HG02981 (cell line): Measurements from ENCODE around the gene BIK.

Source experiments
- ATAC-seq: cut with Tn5 transposase; IDR thresholded peaks from one replicate; pipeline ENCODE4 v1.9.1; 2021; ENCODE audit warnings: mild to moderate bottlenecking, moderate library complexity; ENCODE audit not compliant: unreplicated experiment

The BIK gene, protein sequence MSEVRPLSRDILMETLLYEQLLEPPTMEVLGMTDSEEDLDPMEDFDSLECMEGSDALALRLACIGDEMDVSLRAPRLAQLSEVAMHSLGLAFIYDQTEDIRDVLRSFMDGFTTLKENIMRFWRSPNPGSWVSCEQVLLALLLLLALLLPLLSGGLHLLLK

DNA sequence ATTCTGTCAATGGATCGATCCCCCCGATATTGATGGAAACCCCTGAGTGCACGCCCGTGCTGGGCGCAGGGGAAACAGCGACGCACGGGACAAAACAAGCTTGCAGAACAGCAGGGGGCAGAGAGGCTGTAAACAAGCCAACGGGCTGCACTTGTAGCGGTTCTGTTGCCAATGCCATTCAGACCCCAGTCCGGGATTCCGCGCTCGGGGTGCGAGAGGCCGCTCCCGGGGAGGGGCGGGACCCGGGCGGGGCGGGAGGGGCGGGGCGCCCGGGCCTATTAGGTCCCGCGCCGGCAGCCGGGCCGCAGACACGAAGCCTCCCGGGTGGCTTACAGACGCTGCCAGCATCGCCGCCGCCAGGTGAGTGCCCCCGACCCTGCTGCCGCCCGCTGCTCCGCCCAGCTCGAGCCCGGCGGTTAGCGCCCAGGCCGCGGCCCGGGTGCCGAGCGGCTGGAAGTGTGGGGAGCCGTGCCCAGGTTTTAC lies at the start of gene BIK:
BIK (plus strand) TSS at position 307 of the 483 bp plus-strand sequence. CDS start 13,273 bp downstream, outside the sequence.
- no peak for ATAC-seq

DNA sequence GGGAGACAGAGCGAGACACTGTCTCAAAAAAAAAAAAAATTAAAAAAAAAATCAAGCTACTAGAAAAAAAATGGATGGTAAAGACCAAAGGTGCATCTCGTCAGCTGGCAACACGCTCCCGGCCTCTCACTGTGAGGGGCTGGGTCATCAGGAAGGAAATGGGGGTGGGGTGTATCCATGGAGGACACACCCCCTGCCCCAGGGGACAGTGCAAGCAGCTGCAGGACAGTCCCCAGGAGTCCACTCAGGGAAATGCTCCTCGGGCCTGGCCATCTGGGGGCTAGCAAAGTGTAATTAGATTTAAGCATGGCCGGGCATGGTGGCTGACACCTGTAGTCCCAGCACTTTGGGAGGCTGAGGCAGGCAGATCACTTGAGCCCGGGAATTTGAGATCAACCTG lies 44.4 kb upstream of the BIK start:
- no peak for ATAC-seq

DNA sequence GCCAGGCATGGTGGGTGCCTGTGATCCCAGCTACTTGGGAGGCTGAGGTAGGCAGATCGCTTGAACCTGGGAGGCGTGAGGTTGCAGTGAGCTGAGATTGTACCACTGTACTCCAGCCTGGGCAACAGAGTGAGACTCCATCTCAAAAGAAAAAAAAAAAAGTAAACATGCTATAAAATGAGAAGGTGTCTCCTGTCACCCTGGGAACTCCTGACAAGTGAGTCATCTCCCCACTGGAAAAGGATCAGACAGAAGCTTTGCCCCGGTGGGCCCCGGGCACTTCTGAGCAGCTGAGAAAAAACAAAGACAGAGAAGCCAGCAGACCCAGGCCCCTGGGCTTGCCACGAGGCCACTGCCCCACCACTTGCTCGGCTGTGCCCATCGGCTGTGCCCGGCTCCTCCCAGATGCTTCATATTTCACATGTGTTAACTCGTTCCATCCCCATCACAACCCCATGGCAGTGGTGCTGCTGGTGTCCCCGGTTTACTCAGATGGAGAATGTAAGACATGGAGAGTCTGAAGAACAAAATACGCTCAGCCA lies 43.6 kb upstream of the BIK start:
- ATAC-seq, result no peak

DNA sequence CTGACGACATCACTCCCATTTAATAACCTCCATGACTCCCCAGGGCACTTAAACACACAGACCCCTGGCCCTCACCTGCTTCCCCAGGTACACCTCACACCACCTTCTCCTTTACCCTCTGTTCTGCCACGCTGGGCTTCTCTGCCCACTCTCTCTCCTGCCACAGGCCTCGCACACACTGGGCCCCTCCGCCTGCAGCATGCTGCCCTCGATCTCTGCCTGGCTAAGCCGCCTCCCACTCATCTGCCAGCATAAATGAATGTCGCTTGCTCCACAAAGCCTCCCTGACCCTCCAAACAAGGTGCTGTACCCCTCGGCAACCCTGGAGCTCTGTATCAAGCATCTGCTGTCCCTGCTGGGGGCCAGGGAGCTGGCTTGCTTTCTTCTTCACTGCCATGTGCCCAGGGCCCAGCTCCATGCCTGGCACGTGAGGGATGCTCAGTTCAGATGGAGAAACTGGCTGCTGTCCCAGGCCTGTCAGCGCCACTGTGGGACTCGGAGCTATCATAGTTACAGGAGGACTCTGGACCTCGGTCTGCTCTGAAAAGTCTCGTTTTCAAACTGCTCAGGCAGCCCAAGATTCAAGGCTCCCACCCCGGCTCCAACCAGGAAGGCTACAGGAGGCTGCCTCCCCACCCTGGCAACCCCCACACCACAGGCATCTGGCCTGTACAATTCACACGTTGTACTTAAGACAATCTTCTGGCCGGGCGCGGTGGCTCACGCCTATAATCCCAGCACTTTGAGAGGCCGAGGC lies 33.3 kb upstream of the BIK start:
- no peak for ATAC-seq

DNA sequence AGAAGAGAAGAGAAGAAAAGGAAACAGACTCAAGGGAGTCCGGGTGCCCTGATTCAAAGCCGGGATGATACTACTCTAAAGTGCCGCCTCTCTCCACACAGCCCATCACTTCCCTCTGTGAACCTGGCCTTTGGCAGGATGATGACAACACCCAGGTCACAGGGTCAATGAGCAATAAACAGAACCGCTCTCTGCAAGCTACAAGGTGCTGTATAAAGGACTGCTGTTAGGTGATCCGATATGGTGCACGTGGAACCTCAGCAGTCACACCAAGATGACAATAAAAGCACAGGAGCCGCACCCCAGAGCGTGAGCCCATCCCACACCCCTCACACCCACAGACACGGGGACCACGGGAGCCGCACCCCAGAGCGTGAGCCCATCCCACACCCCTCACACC lies 32.0 kb upstream of the BIK start:
- ATAC-seq, result no peak

DNA sequence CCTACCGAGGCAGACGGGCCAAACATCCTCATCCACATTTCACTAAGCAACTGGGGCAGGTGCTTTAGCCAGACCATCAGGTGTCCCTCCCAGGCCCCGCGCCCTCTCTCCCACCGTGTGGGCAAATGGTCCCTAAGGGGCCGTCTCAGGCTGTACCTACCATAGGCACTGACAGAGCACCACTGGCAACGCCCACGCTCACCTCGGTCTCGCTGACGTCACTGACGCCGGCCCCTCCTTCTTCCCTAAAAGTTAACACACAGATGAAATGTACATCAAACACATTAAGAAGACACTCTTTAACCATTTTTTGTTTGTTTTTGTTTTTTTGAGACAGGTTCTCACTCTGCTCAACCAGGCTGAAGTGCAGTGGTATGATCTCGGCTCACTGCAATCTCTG lies 30.8 kb upstream of the BIK start:
- ATAC-seq, result no peak

DNA sequence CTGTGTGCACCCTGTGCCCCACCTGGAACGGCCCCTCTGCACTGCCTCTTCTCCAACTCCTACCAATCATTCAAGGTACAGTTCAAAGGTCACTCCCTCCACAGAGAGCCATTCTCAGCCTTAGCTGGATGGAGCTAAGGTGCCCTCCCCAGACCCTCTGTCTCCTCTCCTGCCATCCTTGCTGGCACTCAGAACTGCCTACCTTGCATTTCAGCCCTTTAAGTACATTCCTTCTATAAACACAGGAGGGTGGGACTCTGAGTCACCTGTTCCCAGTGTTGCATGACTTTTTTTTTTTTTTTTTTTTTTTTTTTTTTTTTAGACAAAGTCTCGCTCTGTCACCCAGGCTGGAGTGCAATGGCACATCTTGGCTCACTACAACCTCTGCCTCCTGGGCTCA lies 29.9 kb upstream of the BIK start:
- ATAC-seq, result no peak

DNA sequence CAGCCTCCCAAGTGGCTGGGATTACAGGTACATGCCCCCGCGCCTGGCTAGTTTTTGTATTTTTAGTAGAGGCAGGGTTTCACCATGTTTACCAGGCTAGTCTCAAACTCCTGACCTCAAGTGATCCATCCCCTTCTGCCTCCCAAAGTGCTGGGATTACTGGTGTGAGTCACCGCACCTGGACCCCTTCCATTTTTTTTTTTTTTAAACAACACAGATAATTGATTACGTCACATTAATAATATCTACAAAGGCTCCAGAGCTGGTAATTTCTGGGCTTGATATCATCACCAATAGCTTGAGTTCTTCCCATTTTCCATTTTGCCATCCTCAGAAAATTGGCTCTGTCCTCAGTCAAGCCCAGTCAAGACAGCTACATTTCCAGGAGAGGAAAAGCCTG lies 28.6 kb upstream of the BIK start:
- ATAC-seq, result no peak

DNA sequence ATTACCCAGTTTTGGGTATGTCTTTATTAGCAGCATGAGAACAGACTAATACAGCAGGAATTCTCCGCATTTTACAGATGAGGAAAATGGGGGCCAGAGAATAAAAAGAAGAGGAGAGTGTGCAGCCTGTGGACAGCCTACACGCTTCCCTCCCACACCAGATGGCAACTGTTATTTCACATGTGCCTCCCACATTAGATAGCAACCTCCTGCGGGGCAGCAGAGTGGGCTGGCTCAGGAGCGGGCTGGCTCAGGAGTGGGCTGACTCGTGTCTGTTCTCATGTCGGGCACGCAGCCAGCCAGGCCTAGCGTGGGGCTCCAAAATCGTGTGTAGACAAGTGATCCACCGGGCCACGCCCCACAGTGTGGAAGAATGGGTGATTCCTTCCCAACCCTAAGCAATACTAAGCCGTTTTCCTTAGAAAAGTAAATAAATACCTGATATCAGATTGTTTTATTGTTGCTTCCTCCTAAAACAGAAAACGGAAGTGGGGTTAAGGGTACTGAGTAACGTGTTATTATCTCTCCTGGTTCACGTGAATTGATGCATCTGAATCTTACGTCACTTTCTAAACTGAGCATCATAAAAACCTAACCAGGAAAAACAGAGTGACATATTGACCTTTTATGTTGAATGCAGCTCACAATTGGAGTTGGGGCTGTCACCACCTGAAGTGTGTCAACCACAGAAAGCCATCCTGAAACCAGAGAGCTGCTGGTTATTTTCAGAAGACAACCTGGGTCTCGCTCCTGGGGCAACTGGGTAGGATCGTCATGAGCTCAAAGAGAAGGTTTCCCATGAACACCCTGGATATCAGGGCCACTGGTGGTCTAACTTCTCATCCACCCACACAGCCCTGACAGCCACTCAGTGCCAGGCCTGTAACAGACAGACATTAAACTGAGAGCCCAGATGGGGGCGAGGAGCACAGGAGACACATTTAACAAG lies 24.6 kb upstream of the BIK start:
- ATAC-seq, result no peak

DNA sequence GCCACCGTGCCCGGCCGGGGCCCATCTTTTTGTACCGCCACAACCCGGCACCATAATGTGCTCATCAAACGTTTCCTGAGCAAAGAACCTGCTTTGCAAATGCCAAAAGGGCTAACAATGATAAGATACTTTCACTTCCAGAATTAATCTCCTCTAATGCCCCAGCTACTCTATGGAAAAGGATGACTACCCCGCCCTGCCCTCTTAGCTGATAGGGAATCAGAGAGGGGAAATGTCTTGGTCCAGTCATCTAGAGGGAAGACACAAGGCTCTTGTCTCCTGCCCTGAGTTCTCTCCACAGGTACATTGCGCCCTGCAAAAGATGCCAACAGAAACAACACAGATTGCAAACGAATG lies 21.9 kb upstream of the BIK start:
- ATAC-seq, result no peak

DNA sequence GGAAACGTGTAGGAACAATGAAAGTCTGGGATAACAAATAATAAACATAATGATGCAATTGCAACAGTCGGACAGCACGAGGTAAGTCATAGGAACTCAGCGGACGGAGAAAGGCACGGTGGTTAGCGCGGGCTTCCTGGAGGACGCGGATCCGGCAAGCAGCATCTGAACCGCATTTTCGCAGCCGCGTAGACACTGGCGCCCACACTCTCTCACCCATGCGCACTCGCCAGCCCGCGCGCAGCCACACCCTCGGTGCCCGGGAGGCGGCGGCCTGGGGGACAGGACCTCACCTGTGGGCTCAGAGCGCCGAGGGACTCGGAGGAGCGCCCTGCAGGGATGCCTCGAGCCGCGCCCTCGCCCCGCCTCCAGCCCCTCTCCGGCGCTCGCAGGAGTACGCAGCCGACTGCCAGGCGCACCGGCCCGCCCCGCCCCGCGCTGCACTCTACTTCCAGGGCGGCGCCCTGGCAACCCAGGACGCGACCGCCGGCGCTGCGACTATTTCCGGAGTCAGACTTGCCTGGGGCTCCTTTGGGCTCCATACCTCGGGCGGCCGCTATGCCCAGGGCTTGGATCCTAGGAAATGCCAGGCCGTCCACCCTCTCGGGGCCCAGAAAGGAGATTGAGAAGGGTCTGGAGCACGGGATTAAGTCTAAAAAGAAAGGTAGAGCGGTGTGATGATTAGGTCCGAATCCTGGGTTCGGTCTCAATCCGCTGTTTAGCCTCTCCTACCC lies 21.4 kb upstream of the BIK start, which contains the start of gene TTLL1:
TTLL1 (minus strand) TSS at position 408 of the 734 bp plus-strand sequence. CDS start 13,805 bp downstream, outside the sequence.
- ATAC-seq, result peak; percentile 84

DNA sequence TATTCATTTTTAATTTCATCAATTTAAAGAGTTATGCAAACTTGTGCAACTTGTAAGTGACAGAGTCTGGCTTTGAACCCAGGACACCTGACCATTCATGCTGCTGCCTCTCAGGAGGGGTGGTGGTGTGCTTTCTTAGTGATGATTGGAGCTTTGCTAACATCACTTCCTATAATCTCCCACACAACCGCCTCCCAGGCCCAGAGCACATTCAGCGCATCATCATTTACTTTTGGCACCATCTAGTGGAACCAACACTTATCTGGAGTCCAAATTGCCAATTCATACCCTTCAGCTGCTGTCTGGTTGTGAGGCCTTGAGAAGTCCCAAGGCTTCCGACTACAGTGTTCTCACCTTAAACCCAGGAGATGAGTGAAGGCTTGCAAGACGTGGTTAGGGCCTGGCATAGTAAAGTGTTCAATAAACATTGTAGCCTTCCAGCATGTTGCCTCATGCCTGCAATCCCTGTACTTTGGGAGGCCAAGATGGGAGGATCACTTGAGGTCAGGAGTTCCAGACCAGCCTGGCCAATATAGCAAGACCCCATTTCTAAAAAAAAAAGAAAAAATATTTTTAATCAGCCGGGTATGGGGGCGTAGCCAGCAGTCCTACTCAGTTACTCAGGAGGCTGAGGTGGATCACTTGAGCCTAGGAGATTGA lies 20.3 kb upstream of the BIK start:
- no peak for ATAC-seq

DNA sequence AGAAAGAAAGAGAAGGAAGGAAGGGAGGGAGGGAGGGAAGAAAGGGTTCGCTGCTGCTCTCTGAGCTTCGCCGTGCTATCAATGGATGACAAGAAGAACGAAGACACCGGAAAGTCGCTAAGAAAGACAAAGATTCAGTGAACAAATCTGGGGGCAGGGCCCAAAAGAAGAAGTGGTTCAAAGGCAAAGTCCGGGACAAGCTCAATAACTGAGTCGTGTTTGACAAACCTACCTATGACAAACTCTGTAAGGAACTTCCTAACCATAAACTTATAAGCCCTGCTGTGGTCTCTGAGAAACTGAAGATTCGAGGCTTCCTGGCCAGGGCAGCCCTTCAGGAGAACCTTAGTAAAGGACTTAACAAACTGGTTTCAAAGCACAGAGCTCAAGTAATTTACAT lies 18.5 kb upstream of the BIK start:
- ATAC-seq, result no peak

DNA sequence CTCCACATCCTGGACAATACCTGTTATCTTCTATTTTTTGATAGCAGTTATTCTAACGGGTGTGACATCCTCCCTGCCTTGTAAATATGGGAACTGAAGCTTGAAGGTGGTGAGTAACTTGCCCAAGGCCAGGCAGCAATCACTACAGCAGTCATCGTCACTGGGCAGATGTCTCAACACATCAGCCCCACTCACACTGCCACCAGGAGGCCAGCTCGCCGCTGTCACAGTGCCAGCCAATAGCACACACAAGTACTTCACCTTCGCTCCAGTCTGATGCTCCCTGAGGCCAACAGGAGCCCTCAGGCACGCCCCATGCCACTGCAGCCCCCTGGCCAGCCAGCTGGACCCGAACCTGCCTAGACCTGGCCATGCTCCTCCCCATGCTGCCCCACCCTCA lies 16.5 kb upstream of the BIK start:
- no peak for ATAC-seq

DNA sequence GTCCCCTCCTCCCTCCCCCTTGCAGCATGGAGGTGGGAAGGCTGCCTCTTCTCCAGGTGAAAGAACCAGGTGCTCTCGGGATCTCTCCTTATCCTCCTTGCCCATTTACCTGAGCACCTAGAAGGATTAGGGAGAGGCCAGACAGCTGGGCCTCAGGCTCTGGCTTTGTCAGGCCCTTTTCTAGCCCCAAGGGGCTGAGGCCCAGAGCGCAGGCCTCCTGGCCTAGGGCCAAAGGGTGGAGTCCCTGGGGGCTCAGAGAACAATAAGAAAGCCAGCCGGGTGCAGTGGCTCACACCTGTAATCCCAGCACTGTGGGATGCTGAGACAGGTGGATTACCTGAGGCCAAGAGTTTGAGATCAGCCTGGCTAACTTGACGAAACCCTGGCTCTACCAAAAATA lies 16.0 kb upstream of the BIK start:
- ATAC-seq, result no peak

DNA sequence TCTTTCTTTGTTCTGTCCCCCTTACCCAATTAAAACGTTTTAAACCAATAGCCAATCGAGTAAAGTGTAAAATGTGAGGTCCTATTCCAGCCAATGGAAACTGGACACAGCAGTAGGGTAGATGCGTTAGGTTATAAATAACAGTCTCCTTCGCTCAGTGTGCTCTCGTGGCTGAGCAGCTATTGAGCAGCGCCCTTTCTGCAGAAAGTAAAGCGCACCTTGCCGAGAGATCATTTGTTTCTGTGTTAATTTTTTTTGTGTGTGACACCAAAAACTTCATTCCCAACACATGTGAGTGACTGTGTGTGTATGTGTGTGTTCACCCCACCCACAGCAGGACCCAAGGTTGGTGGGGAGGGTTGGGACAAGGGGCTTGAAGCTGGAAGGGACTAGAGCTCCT lies 14.1 kb upstream of the BIK start:
- no peak for ATAC-seq

DNA sequence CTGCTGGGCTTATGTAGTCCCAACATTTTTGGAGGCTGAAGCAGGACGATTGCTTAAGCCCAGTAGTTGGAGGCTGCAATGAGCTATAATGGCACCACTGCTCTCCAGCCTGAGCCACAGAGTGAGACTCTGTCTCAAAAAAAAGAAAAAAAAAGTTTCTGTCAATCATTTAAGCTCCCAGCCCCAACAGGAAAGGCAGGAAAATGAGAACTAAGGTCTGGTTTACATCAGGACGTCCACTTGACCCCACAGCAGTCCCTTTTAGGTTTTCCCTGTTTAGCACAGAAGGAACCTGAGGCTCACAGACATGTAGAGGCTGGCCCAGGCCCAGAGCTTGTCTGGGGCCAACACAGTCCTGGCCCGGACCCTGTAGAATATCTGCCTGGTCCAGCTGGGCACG lies 12.2 kb upstream of the BIK start:
- no peak for ATAC-seq

DNA sequence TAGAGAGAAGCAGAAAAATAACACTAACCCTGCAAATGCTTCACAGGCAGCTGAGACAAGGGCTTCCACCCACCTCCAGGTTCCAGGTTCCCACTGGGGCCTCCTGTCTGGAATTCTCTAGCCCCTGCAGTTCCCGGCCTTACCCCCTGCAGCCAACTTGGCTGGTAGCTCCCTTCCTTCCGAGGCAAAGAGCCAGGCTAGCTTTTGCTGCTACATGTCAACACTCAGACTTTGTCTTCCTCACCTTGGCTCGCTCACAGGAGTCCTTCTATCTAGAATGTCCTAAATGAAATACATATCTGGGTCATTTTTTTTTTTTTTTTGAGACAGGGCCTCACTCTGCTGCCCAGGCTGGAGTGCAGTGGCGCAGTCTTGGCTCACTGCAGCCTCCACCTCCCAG lies 11.5 kb upstream of the BIK start:
- no peak for ATAC-seq

DNA sequence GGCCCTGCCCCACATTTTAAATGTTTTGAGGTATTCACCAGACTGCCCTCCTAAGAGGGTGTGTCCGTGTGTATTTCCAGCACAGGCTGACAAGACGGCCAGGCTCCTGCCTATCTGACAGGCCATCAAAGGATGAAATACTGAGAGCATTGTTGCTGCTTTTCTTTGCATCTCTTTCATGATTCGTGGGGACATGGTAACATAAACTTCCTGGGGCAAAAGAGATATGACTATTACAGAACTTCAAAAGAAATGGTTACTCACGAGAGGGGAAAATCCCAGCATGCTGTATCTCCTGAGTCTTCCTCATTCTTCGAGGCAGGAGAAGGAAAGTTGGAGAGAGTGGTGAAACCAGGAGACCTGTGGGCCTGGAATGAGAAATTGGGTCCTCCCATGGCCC lies 10.3 kb upstream of the BIK start:
- ATAC-seq, result no peak

DNA sequence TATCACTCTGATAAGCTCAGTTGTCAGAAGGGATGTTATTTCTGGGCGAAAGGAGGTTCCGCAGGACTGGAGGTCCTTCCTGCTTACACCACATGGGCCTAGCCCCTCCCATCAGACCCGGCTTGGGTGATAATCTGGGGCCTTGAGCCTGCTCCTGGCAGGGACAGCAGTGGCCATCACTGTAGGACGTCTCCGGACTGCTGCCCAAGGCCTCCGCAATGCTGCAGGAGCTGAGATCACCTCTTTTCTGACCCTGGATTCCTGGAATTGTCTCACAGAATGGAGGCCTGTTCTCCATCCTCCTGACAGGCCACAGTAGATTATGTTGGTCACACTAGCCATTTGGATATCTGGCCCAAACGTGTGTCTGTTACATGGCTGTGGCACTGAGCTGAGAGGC lies 9.2 kb upstream of the BIK start:
- no peak for ATAC-seq
